HepG2 (cell line): ENCODE results near the gene FAM20A. TPM values are rescaled to one million over a fixed set of nuclear protein-coding genes. Genes with fewer than 3 reads are reported as not detected.

Source experiments
- ATAC-seq: fragments of 200-7000 bp; cut with Tn5 transposase; 3 replicates; pipeline ENCODE4 v1.9.1; 2020; ENCODE audit warnings: mild to moderate bottlenecking, moderate library complexity
- BruUV-seq: library from RNA; stranded (reverse); fragments of 400-500 nt; replicated peaks from 2 replicates; lab custom pipeline; 2021; lab: Mats Ljungman, UMichigan
- CTCF ChIA-PET: fragments of 300-600 bp; formaldehyde crosslinking; extraction: SDS; loops from one replicate; lab custom pipeline; 2021; ENCODE audit warnings: low total read pairs, inconsistent platforms, low intra/inter-chr PET ratio; lab: Yijun Ruan, JAX
- POLR2A ChIA-PET: fragments of 350-600 bp; sonication (Branson Sonifier 250); formaldehyde crosslinking; loops from one replicate; lab custom pipeline; 2020; ENCODE audit warnings: antibody characterized with exemption, inconsistent platforms; lab: Yijun Ruan, JAX
- DNase-seq: peaks from one replicate; pipeline ENCODE4 v3.0.0-alpha.2; 2015; ENCODE audit warnings: low spot score
- FAIRE-seq: peaks from 3 replicates; lab custom pipeline; 2011; peaks lifted over from hg19 to GRCh38; lab: Jason Lieb, UNC
- H2AFZ ChIP-seq: one replicate; pipeline ENCODE4 v1.6.1; 2011; ENCODE audit warnings: low read length, inconsistent platforms
- H3K27ac ChIP-seq: fragments of 300-600 bp; 3 replicates; pipeline ENCODE4 v1.8.0; 2011; ENCODE audit warnings: mixed run types, mild to moderate bottlenecking, mixed read lengths, low read length, inconsistent platforms; ENCODE audit not compliant: insufficient read depth; ENCODE audit errors: extremely low read length
- H3K27me3 ChIP-seq, 2 experiments: fragments of 200-600 bp in 1 of 2; 2 replicates in 1 of 2; 3 replicates in 1 of 2; pipeline versions ENCODE4 v1.6.0 to v1.8.0; 2011; ENCODE audit warnings: low read length in 2 of 2, mild to moderate bottlenecking in 2 of 2, moderate library complexity in 2 of 2, inconsistent platforms in 1 of 2; ENCODE audit not compliant: insufficient read depth in 2 of 2, control insufficient read depth in 1 of 2
- H3K36me3 ChIP-seq, 2 experiments: fragments of 200-600 bp in 1 of 2; replicated peaks in 1 of 2; 2 replicates in 1 of 2; 3 replicates in 1 of 2; pipeline versions ENCODE4 v1.5.1 to v1.8.0; 2011; ENCODE audit warnings: low read length in 2 of 2, inconsistent platforms in 1 of 2; ENCODE audit not compliant: insufficient read depth in 2 of 2, control insufficient read depth in 1 of 2
- H3K4me1 ChIP-seq: 2 replicates; pipeline ENCODE4 v1.5.1; 2012; ENCODE audit warnings: low read length, inconsistent platforms; ENCODE audit not compliant: insufficient read depth
- H3K4me2 ChIP-seq: 2 replicates; pipeline ENCODE4 v1.6.0; 2011; ENCODE audit warnings: low read depth, low read length, inconsistent platforms
- H3K4me3 ChIP-seq, 3 experiments: fragments of 200-600 bp in 1 of 3; sonication (generic), shearing (Covaris generic) in 1 of 3; replicated peaks in 1 of 3; 2 replicates each; pipeline ENCODE4 v1.5.1; 2011 to 2016; ENCODE audit warnings: low read length in 3 of 3, inconsistent platforms in 2 of 3, low read depth in 2 of 3, mild to moderate bottlenecking in 2 of 3, control low read depth in 1 of 3, mixed read lengths in 1 of 3; ENCODE audit not compliant: insufficient read depth in 1 of 3
- H3K79me2 ChIP-seq: one replicate; pipeline ENCODE4 v1.6.1; 2011; ENCODE audit warnings: low read length, inconsistent platforms; ENCODE audit not compliant: insufficient read depth
- H3K9ac ChIP-seq: 2 replicates; pipeline ENCODE4 v1.6.0; 2011; ENCODE audit warnings: mild to moderate bottlenecking, low read depth, low read length, inconsistent platforms; ENCODE audit not compliant: insufficient read depth
- H3K9me3 ChIP-seq: 2 replicates; pipeline ENCODE4 v1.5.1; 2012; ENCODE audit warnings: mild to moderate bottlenecking, low read length
- H4K20me1 ChIP-seq: 2 replicates; pipeline ENCODE4 v1.6.0; 2011; ENCODE audit warnings: inconsistent platforms, mild to moderate bottlenecking, low read length, moderate library complexity; ENCODE audit not compliant: insufficient read depth
- NKX3-1 ChIP-seq: sonication (generic); formaldehyde crosslinking; IDR thresholded peaks from 2 replicates; pipeline ENCODE4 v1.5.0; 2020; ENCODE audit warnings: missing genetic modification reagents
- PHB2 ChIP-seq: fragments of 450-650 bp; IDR thresholded peaks from 2 replicates; pipeline ENCODE4 v1.6.1; 2018; ENCODE audit not compliant: partially characterized antibody
- THAP11 ChIP-seq: IDR thresholded peaks from 2 replicates; pipeline ENCODE4 v1.6.1; 2016; ENCODE audit warnings: missing biosample characterization, missing genetic modification reagents
- ZNF577 ChIP-seq: sonication (generic); formaldehyde crosslinking; IDR thresholded peaks from 2 replicates; pipeline ENCODE4 v1.4.0; 2020; ENCODE audit warnings: mild to moderate bottlenecking, low read depth, missing genetic modification reagents, borderline replicate concordance
- WGBS: methylation state at CpG from one replicate; pipeline ENCODE4 v1.1.6; 2017; ENCODE audit warnings: low lambda C conversion rate; 5-methylcytosine and 5-hydroxymethylcytosine counted together
- in situ Hi-C: cut with HindIII; loops from 2 replicates; pipeline ENCODE4 v1.10.0; 2017; ENCODE audit warnings: low pct_unique_long_range_greater_than_20kb; ENCODE audit not compliant: extremely low pct_ligation_motif_present
- intact Hi-C: fragments of 100-400 bp; cut with micrococcal nuclease; formaldehyde crosslinking; loops from one replicate; pipeline ENCODE4 v1.10.0; 2022; ENCODE audit not compliant: unreplicated experiment
- polyA plus RNA-seq, 8 experiments: library from polyadenylated mRNA; depleted of rRNA in 3 of 8; stranded (reverse) in 7 of 8; unstranded in 1 of 8; fragments of >200 nt; fragmentation: Illumina TruSeq in 4 of 8; extraction: Trizol in 4 of 8; gene quantifications; 2 replicates each; pipeline versions ENCODE4 v1.2.1 to v1.2.3, GENCODE V29; 2011 to 2016; ENCODE audit warnings: low read depth in 4 of 8, missing spikeins in 1 of 8, mixed read lengths in 1 of 8; ENCODE audit not compliant: insufficient read depth in 1 of 8
- total RNA-seq, 5 experiments: library from RNA; depleted of rRNA; stranded (reverse); fragments of >200 nt; fragmentation: Illumina TruSeq; extraction: Trizol; gene quantifications; 2 replicates each; pipeline ENCODE4 v1.2.3, GENCODE V29; 2016; ENCODE audit warnings: low read depth in 1 of 5
- TF ChIP-seq, protein P1 (sequence below): IDR thresholded peaks from 2 replicates; pipeline ENCODE4 v1.6.1; 2016
- TF ChIP-seq, protein P2 (sequence below): sonication (generic); formaldehyde crosslinking; IDR thresholded peaks from 2 replicates; pipeline ENCODE4 v1.8.0; 2022; ENCODE audit warnings: low read depth, missing genetic modification reagents
- TF ChIP-seq, protein P3 (sequence below): sonication (generic); formaldehyde crosslinking; IDR thresholded peaks from 2 replicates; pipeline ENCODE4 v1.4.0; 2020; ENCODE audit warnings: missing genetic modification reagents, borderline replicate concordance
- TF ChIP-seq, protein P4 (sequence below): sonication (generic); formaldehyde crosslinking; IDR thresholded peaks from 2 replicates; pipeline ENCODE4 v1.4.0; 2020; ENCODE audit warnings: low read depth, missing genetic modification reagents
- TF ChIP-seq, protein P5 (sequence below): sonication (generic); formaldehyde crosslinking; IDR thresholded peaks from 2 replicates; pipeline ENCODE4 v1.4.0; 2020; ENCODE audit warnings: missing genetic modification reagents, borderline replicate concordance

The FAM20A gene
- total and polyA plus RNA-seq, 2 of the 13 experiments (the other 11 are each of a cell fraction or from before 2014, with no cell fraction given), result 9.3 to 20.7 TPM

DNA sequence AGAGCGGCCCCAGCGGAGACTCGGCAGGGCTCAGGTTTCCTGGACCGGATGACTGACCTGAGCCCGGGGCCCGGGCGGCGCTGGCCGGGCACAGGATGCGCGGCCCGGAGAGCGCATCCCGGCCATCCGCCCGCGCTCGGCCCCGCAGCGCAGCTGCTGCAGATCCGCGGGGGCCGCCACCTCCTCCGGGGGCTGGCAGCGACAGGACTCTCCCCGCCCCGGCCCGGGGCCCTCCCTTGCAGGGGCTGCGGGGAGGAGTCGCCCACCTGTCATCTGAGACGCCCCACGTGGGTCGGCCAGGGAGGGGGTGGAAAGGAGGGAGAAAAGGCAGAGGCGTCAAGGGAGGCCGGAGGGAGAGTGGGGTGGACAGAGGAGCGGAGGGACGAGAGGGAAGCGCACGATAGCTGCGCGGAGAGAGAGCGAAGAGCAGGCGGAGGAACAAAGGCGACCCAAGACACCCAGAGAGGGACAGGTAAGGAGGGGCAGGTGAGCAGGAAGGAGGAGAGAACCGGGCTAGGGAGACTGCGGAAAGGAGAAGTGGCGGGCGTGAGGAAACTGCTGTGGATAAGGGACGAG lies 89.4 kb downstream of the FAM20A start:
- in situ Hi-C loops, result no loop called here
- intact Hi-C loops, result loop anchor here (2.0 kb wide), 2 partner anchors 37 to 89 kb away; partner anchors contain the start of gene FAM20A
- DNase-seq (peak; percentile 83), ATAC-seq (peak; percentile 79), FAIRE-seq (no peak)
- Histone ChIP-seq H3K9me3 (no peaks in the 10 kb centered on the region), H3K36me3 (peaks cover 4 to 13% of the 10 kb centered on the region in 2 experiments; a peak in 4 of 5 replicates), H3K27me3 (no peaks in the 10 kb centered on the region; a peak in 1 of 5 replicates), H3K79me2 (peaks cover 45% of the 10 kb centered on the region), H3K27ac (peak overlapping the region; percentile 91), H3K9ac (peak overlapping the region; percentile 94), H3K4me1 (peaks cover 75% of the 10 kb centered on the region), H3K4me3 (peak overlapping the region; percentile 91 to 95 (median 91)), H3K4me2 (peak overlapping the region; percentile 86), H2AFZ (no peak overlapping the region), H4K20me1 (peaks cover 29% of the 10 kb centered on the region)
- WGBS, result under 1% methylated on average over 28 of the region's 49 CpGs
- POLR2A ChIA-PET, result interaction anchor here (0.7 to 4.3 kb wide), 16 partner anchors 10 to 264 kb away, joined by 3 to 25 read pairs (median 6); partner anchors contain the start of genes AMZ2 and WIPI1
- CTCF ChIA-PET, result no interaction called here
- BruUV-seq, result no TSS peak
- TF ChIP-seq, protein P1, sequence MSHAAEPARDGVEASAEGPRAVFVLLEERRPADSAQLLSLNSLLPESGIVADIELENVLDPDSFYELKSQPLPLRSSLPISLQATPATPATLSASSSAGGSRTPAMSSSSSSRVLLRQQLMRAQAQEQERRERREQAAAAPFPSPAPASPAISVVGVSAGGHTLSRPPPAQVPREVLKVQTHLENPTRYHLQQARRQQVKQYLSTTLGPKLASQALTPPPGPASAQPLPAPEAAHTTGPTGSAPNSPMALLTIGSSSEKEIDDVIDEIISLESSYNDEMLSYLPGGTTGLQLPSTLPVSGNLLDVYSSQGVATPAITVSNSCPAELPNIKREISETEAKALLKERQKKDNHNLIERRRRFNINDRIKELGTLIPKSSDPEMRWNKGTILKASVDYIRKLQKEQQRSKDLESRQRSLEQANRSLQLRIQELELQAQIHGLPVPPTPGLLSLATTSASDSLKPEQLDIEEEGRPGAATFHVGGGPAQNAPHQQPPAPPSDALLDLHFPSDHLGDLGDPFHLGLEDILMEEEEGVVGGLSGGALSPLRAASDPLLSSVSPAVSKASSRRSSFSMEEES, result peak; percentile 50; the same call in 1 of the 2 replicates
- TF ChIP-seq, protein P2, sequence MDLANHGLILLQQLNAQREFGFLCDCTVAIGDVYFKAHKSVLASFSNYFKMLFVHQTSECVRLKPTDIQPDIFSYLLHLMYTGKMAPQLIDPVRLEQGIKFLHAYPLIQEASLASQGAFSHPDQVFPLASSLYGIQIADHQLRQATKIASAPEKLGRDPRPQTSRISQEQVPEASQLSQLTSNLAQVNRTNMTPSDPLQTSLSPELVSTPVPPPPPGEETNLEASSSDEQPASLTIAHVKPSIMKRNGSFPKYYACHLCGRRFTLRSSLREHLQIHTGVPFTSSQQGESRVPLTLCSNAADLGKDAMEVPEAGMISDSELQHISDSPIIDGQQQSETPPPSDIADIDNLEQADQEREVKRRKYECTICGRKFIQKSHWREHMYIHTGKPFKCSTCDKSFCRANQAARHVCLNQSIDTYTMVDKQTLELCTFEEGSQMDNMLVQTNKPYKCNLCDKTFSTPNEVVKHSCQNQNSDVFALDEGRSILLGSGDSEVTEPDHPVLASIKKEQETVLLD (CRISPR knock-in tag), result peak; percentile 86; the same call in 1 of the 2 replicates
- TF ChIP-seq, protein P3, sequence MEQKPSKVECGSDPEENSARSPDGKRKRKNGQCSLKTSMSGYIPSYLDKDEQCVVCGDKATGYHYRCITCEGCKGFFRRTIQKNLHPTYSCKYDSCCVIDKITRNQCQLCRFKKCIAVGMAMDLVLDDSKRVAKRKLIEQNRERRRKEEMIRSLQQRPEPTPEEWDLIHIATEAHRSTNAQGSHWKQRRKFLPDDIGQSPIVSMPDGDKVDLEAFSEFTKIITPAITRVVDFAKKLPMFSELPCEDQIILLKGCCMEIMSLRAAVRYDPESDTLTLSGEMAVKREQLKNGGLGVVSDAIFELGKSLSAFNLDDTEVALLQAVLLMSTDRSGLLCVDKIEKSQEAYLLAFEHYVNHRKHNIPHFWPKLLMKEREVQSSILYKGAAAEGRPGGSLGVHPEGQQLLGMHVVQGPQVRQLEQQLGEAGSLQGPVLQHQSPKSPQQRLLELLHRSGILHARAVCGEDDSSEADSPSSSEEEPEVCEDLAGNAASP (CRISPR knock-in tag), result 0 out of 2 replicates have a peak, but pooled peaks have one; percentile 17
- TF ChIP-seq, protein P4, sequence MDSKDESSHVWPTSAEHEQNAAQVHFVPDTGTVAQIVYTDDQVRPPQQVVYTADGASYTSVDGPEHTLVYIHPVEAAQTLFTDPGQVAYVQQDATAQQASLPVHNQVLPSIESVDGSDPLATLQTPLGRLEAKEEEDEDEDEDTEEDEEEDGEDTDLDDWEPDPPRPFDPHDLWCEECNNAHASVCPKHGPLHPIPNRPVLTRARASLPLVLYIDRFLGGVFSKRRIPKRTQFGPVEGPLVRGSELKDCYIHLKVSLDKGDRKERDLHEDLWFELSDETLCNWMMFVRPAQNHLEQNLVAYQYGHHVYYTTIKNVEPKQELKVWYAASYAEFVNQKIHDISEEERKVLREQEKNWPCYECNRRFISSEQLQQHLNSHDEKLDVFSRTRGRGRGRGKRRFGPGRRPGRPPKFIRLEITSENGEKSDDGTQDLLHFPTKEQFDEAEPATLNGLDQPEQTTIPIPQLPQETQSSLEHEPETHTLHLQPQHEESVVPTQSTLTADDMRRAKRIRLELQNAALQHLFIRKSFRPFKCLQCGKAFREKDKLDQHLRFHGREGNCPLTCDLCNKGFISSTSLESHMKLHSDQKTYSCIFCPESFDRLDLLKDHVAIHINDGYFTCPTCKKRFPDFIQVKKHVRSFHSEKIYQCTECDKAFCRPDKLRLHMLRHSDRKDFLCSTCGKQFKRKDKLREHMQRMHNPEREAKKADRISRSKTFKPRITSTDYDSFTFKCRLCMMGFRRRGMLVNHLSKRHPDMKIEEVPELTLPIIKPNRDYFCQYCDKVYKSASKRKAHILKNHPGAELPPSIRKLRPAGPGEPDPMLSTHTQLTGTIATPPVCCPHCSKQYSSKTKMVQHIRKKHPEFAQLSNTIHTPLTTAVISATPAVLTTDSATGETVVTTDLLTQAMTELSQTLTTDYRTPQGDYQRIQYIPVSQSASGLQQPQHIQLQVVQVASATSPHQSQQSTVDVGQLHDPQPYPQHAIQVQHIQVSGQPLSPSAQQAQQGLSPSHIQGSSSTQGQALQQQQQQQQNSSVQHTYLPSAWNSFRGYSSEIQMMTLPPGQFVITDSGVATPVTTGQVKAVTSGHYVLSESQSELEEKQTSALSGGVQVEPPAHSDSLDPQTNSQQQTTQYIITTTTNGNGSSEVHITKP (CRISPR knock-in tag), result peak; percentile 84
- TF ChIP-seq PHB2, result no peak
- TF ChIP-seq NKX3-1, result 0 out of 2 replicates have a peak, but pooled peaks have one; percentile 60
- no peak for TF ChIP-seq ZNF577 (CRISPR knock-in tag)
- no peak for TF ChIP-seq THAP11 (CRISPR knock-in tag)
- TF ChIP-seq, protein P5, sequence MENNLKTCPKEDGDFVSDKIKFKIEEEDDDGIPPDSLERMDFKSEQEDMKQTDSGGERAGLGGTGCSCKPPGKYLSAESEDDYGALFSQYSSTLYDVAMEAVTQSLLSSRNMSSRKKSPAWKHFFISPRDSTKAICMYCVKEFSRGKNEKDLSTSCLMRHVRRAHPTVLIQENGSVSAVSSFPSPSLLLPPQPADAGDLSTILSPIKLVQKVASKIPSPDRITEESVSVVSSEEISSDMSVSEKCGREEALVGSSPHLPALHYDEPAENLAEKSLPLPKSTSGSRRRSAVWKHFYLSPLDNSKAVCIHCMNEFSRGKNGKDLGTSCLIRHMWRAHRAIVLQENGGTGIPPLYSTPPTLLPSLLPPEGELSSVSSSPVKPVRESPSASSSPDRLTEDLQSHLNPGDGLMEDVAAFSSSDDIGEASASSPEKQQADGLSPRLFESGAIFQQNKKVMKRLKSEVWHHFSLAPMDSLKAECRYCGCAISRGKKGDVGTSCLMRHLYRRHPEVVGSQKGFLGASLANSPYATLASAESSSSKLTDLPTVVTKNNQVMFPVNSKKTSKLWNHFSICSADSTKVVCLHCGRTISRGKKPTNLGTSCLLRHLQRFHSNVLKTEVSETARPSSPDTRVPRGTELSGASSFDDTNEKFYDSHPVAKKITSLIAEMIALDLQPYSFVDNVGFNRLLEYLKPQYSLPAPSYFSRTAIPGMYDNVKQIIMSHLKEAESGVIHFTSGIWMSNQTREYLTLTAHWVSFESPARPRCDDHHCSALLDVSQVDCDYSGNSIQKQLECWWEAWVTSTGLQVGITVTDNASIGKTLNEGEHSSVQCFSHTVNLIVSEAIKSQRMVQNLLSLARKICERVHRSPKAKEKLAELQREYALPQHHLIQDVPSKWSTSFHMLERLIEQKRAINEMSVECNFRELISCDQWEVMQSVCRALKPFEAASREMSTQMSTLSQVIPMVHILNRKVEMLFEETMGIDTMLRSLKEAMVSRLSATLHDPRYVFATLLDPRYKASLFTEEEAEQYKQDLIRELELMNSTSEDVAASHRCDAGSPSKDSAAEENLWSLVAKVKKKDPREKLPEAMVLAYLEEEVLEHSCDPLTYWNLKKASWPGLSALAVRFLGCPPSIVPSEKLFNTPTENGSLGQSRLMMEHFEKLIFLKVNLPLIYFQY (CRISPR knock-in tag), result no peak
